GM08714 (cell line): ENCODE measurements around the gene PNPLA4.

Experiments
- H3K4me3 ChIP-seq: fragments of 200-500 bp; sonication (Bioruptor generic); 2 replicates; pipeline ENCODE4 v1.5.1; 2014; ENCODE audit warnings: mild to moderate bottlenecking, low read length, inconsistent platforms
- ZNF274 ChIP-seq: IDR thresholded peaks from 2 replicates; pipeline ENCODE4 v1.6.1; 2012; ENCODE audit warnings: mild to moderate bottlenecking, low read depth, low read length

PNPLA4 gene

GRCh38 chrX:7927259-7928167 lies at the start of gene PNPLA4:
TSS of gene PNPLA4 (minus strand) at chrX:7927413. CDS start at chrX:7926119, 1,294 bp downstream.
- H3K4me3 ChIP-seq, result peak within 1 kb of the TSS; percentile 79; the same call in 1 of the 2 replicates
- TF ChIP-seq ZNF274, result no peak

- no peak for TF ChIP-seq ZNF274
- H3K4me3 ChIP-seq, result no peak overlapping the region
Observed at GRCh38 chrX:7972586-7972985, 45.4 kb upstream of the PNPLA4 start.

GRCh38 chrX:7970428-7970827 lies 43.2 kb upstream of the PNPLA4 start:
- no peak for TF ChIP-seq ZNF274
- no peak overlapping the region for H3K4me3 ChIP-seq

- TF ChIP-seq ZNF274, result no peak
- H3K4me3 ChIP-seq, result no peak overlapping the region
Observed at GRCh38 chrX:7965436-7965835, 38.2 kb upstream of the PNPLA4 start.

- no peak overlapping the region for H3K4me3 ChIP-seq
- TF ChIP-seq ZNF274, result no peak
Observed at GRCh38 chrX:7960246-7960645, 33.0 kb upstream of the PNPLA4 start.

- no peak for TF ChIP-seq ZNF274
- no peak overlapping the region for H3K4me3 ChIP-seq
Observed at GRCh38 chrX:7953446-7953845, 26.2 kb upstream of the PNPLA4 start.

GRCh38 chrX:7950865-7951264 lies 23.7 kb upstream of the PNPLA4 start:
- TF ChIP-seq ZNF274, result no peak
- H3K4me3 ChIP-seq, result no peak overlapping the region

GRCh38 chrX:7948483-7948882 lies 21.3 kb upstream of the PNPLA4 start:
- no peak for TF ChIP-seq ZNF274
- no peak overlapping the region for H3K4me3 ChIP-seq

- TF ChIP-seq ZNF274, result no peak
Observed at GRCh38 chrX:7946960-7947359, 19.7 kb upstream of the PNPLA4 start.

GRCh38 chrX:7943600-7944245 lies 16.5 kb upstream of the PNPLA4 start:
- no peak overlapping the region for H3K4me3 ChIP-seq
- TF ChIP-seq ZNF274, result no peak

More at GRCh38 chrX:7946960-7947359, 19.7 kb upstream of the PNPLA4 start:
- no peak overlapping the region for H3K4me3 ChIP-seq

GRCh38 chrX:7941390-7942042 lies 14.3 kb upstream of the PNPLA4 start:
- no peak for TF ChIP-seq ZNF274
- no peak overlapping the region for H3K4me3 ChIP-seq

GRCh38 chrX:7934026-7934425 lies 6.8 kb upstream of the PNPLA4 start:
- no peak for TF ChIP-seq ZNF274
- no peak overlapping the region for H3K4me3 ChIP-seq

GRCh38 chrX:7926914-7927258 lies 327 bp downstream of the PNPLA4 start:
- H3K4me3 ChIP-seq, result peak overlapping the region; percentile 79; the same call in 1 of the 2 replicates
- no peak for TF ChIP-seq ZNF274

GRCh38 chrX:7926501-7926900 lies 712 bp downstream of the PNPLA4 start:
- peak overlapping the region; percentile 79; the same call in 1 of the 2 replicates for H3K4me3 ChIP-seq
- no peak for TF ChIP-seq ZNF274
